Amniotic epithelial cell (primary cell): ENCODE data around the gene ARID5B.
"Not testable (repeated sequence)": the region's sequence is repeated elsewhere in the genome, so short reads cannot be mapped to it uniquely, and the experiment has no call there.

Source experiments
- DNase-seq: peaks from one replicate; pipeline ENCODE4 v3.0.0-alpha.2; 2010; ENCODE audit warnings: low read depth

The ARID5B gene

GRCh38 chr10:61900829-61901792 is at the start of gene ARID5B:
Gene ARID5B (plus strand): TSS chr10:61901699. CDS start chr10:61901710, 11 bp downstream.
- DNase-seq: peak; percentile 70

DNA sequence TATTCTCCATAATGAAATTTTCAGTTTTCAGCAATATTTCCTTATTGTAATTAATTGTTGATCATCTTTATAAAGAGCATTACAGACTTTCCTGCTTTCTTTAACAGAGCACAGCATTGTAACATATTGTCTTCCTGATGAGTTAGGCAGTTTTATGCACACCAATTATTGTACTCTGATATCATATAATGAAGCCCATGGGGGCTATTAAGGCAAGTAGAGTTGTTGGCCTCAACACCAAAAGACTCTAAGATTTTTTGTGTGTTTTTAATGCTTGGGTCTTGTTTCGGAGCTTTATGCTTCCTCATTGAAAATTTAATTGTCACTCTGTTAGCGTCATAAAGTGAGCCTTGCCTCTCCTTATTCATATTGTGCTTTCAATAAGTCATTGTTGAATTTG is 49.2 kb upstream of the ARID5B start:
- no peak for DNase-seq

DNA sequence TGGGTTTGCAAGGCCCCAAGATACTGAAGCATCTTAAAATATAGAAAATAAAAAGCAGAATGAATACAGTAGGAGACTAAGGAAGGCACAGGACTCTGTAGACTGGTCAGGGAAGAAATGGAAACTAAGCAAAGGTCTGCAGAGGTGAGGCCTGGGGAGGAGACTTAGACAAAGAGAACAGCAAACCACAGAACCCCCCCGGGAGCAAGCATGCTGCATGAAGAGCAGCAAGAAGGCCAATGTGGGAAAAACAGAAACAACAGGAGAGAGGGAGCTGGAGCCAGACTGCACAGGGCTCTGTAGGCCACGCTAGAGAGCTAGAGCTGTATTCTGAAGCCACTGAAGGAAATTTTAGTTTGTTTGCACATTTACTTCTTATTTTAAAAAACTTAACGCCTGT is 45.7 kb upstream of the ARID5B start:
- DNase-seq: no peak

GRCh38 chr10:61857746-61858145 is 43.8 kb upstream of the ARID5B start:
- no peak for DNase-seq

DNA sequence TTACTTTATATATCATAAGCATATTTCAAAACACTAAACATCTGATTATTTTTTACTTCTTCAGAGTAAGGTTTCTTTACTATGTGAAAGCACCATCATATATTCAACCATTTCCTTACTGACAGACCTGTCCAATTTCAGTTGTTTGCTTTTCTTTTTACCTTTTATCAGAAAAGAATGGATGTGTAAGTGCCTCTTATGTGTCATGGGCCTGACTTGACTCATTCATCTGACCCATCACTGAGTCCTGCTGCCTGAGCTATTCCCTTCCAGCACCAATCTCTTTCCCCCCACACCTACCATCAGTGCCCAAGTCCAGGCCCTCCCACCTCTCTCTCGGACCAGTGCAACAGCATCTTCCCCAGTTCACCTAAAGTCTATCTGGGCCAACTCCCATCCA is 41.7 kb upstream of the ARID5B start:
- no peak for DNase-seq

GRCh38 chr10:61860964-61861758 is 40.3 kb upstream of the ARID5B start:
- DNase-seq: no peak

DNA sequence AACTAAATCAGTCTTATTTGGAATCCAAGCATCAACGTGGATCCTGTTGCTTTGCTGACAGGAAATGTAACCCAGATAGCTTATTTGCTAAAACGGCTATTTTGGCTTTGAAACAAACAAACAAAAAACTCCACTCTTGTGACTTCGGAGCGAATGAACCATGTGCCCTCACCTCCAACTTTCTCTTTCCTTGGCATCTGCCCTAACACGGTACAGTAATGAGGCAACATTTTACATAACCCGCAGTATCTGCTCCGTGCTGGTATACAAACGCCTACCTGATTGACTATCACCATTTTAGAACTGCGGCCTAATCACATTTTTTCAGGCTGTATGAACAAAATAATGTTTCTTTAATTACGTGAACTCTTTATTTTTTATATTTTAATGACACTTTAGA is 37.5 kb upstream of the ARID5B start:
- DNase-seq: no peak

GRCh38 chr10:61866700-61867368 is 34.7 kb upstream of the ARID5B start:
- no peak for DNase-seq

DNA sequence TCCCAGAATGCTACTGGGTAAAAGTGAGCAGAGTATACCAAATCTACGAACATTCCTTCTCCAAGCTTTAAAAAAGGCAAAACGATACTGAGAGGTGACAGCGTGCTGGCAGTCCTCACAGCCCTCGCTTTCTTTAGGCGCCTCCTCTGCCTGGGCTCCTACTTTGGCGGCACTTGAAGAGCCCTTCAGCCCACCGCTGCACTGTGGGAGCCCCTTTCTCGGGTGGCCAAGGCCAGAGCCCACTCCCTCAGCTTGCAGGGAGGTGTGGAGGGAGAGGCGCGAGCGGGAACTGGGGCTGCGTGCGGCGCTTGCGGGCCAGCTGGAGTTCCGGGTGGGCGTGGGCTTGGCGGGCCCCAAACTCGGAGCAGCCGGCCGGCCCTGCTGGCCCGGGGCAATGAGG is 34.1 kb upstream of the ARID5B start:
- DNase-seq: not testable (repeated sequence)

GRCh38 chr10:61867817-61868216 is 33.7 kb upstream of the ARID5B start:
- DNase-seq: peak; percentile 34

DNA sequence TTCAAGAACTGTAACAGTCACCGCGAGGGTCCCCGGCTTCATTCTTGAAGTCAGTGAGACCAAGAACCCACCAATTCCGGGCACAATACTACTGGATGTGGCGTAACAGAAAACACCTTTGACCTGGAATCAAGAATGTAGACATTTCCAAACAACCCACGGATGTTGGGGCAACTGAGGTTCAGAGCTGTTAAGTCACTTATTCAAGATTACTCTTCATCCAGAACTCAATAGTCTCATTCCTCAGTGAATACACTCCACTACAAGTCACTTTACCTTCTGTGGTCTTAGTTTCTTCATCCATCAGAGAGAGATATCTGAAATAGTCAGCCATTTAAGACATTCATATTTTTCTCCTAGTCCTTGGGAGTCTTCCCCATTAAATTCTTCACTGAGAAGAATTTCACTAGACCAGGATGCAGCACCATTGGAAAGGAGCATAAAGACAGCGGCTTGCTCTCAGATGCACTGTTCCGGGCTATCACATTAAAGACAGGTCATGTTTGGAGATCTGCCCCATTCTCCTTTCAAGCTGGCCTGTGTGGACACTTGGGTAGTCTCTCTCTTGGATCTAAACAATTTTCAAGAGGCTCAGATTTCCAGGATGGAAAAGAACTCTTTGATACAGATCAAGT is 32.3 kb upstream of the ARID5B start:
- no peak for DNase-seq

GRCh38 chr10:61869774-61870525 is 31.5 kb upstream of the ARID5B start:
- peak; percentile 55 for DNase-seq

DNA sequence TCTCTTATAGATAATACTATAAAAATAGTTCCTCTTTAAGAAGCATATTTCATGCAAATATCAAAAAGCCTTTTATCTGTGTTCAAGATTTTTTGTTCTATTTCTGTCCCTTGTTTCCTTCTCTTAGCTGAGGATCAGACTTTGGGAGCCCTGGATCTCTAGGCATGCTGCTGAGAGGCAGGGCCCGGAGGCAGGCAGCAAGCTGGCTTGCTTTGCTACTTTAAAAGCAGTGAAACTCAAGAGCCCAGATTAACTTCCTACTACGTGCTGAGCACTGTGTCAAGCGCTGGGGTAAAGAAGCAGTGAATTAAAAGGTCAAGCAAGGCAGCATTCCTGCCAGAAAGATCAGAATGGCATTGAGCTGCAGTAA is 31.0 kb upstream of the ARID5B start:
- DNase-seq: no peak

GRCh38 chr10:61871487-61871886 is 30.0 kb upstream of the ARID5B start:
- no peak for DNase-seq

DNA sequence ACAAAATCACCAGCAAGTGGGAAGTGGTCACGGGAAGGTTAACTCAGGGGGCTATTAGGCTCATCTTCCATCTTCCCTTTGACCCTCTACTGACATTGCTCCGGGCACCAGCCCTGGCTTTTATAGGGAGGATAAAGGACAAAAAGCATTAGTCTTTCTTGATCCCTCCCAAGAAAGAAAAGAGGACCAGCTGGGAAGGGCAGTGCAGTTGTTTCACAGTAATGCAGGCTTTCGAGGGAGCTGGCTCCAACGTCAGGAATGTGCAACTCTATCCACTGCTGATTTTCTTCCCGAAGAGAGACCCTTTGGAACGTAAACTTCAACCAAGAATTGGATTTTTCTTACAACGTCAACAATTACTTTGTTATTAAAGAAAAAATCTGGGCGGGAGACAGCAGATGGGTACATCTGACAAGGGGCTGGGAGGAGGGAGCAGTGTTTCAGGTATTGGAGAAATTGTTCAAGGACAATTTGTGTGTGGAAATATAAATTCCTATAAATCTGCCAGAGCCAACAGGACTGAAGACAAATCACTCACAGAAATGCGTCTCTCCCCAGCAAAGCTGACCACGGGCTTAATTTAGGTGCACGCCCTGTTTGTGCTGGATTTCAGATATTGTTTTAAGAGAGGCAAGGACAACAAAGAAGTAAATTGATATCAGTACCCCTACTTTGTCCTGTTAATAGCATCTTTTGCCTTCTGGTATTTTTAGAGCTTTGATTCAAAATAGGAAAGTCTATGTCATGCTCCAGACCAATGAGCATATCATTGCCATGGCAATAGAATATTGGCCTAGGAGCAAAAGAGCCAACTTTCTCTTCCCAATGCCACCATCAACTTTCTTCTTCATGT is 23.4 kb upstream of the ARID5B start:
- DNase-seq: no peak

- DNase-seq: no peak
Measured at GRCh38 chr10:61878740-61879068, 22.8 kb upstream of the ARID5B start.

- DNase-seq: peak; percentile 28
Measured at GRCh38 chr10:61882621-61883370, 18.7 kb upstream of the ARID5B start.

DNA sequence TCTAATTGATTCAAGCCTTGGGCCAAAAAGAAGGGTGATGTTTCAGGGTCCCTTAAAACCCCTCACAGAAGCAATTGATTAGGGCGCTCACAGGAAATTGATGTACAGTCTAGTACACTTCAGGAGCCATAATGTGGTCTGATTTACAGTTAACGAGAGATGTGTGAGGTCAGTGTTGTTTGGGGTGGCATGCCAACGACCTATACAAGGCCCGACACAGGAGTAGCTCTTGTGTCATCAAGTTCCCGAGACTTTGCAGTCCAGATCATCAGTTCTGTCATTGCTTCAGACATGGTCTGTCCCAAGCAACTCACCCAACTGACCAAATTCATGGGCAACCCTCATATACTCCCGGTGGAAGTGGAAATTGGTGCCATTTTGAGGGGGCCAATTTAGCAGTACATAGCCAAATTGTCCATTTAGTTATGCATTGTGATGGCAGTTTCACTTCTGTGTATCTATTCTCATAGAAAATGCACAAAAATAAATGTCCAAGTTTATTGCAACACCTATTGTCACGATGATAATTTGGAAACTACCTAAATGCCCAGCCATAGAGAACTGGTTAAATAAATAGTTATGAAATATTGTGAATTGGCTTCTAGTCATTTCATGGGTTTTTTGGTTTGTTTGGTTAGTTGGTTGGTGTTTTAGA is 18.0 kb upstream of the ARID5B start:
- no peak for DNase-seq

DNA sequence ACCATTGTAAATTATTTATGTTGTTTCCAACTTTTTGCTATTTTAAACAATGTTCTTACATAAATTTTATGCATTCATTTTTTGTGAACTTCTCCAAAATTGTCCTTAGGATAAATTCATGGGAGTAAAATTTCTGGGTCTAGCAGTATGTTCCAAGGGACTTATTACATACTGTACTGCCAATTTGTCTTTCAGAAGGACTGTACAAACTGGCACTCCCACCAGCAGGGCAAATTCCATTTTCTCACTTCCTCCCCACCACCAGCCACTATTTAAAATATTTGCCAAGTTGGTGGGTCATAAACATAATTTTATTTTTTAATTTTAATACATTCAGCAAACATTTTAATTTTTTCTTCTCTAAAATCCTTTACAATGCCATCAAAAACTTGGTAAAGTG is 13.7 kb upstream of the ARID5B start:
- no peak for DNase-seq
